Endothelial cell of umbilical vein (primary cell): ENCODE data around the gene KCNH1. TPM values are rescaled to one million over a fixed set of nuclear protein-coding genes. Genes with fewer than 3 reads are reported as not detected.

Source experiments
- BruUV-seq: library from RNA; stranded (reverse); fragments of 400-500 nt; replicated peaks from 2 replicates; lab custom pipeline; 2021; lab: Mats Ljungman, UMichigan
- CTCF ChIA-PET: fragments of 300-600, 350-600 bp; sonication (Branson Sonifier 250); formaldehyde crosslinking; loops from one replicate; lab custom pipeline; 2021; ENCODE audit warnings: antibody characterized with exemption, inconsistent platforms; lab: Charles Lee
- POLR2A ChIA-PET: fragments of 300-600, 350-600 bp; sonication (Branson Sonifier 250); formaldehyde crosslinking; loops from one replicate; lab custom pipeline; 2021; ENCODE audit warnings: antibody characterized with exemption, inconsistent platforms; lab: Charles Lee
- DNase-seq: peaks from one replicate; pipeline ENCODE4 v3.0.0-alpha.2; 2011; ENCODE audit warnings: low read depth, low spot score
- FAIRE-seq: peaks from 2 replicates; lab custom pipeline; 2011; peaks lifted over from hg19 to GRCh38; lab: Jason Lieb, UNC
- H2AFZ ChIP-seq: 2 replicates; pipeline ENCODE4 v1.6.0; 2012; ENCODE audit warnings: low read depth, low read length, control low read depth, inconsistent platforms
- H3K27ac ChIP-seq: 2 replicates; pipeline ENCODE4 v1.5.1; 2011; ENCODE audit warnings: low read depth, mild to moderate bottlenecking, control low read depth, low read length, moderate library complexity; ENCODE audit not compliant: insufficient read depth
- H3K27me3 ChIP-seq, 2 experiments: 2 replicates each; pipeline versions ENCODE4 v1.6.0 to v1.6.1; 2011; ENCODE audit warnings: low read length in 2 of 2, mixed read lengths in 1 of 2; ENCODE audit not compliant: control insufficient read depth in 2 of 2, insufficient read depth in 2 of 2
- H3K36me3 ChIP-seq, 2 experiments: 2 replicates in 1 of 2; 3 replicates in 1 of 2; pipeline ENCODE4 v1.5.1; 2011; ENCODE audit warnings: low read length in 2 of 2, mild to moderate bottlenecking in 1 of 2, moderate library complexity in 1 of 2; ENCODE audit not compliant: control insufficient read depth in 2 of 2, insufficient read depth in 2 of 2; ENCODE audit errors: extremely low read depth in 1 of 2
- H3K4me1 ChIP-seq: 3 replicates; pipeline ENCODE4 v1.5.1; 2011; ENCODE audit warnings: mild to moderate bottlenecking, low read length; ENCODE audit not compliant: control insufficient read depth, insufficient read depth; ENCODE audit errors: extremely low read depth
- H3K4me2 ChIP-seq: 2 replicates; pipeline ENCODE4 v1.6.1; 2011; ENCODE audit warnings: low read length, control low read depth, mixed read lengths; ENCODE audit not compliant: insufficient read depth
- H3K4me3 ChIP-seq, 3 experiments: fragments of 200-600 bp in 1 of 3; sonication (generic), shearing (Covaris generic) in 1 of 3; replicated peaks in 1 of 3; 2 replicates each; pipeline ENCODE4 v1.5.1; 2011 to 2016; ENCODE audit warnings: control low read depth in 3 of 3, low read length in 3 of 3, mild to moderate bottlenecking in 2 of 3, inconsistent platforms in 1 of 3, low read depth in 1 of 3, moderate library complexity in 1 of 3; ENCODE audit not compliant: insufficient read depth in 1 of 3
- H3K79me2 ChIP-seq: 2 replicates; pipeline ENCODE4 v1.6.0; 2012; ENCODE audit warnings: low read length, inconsistent platforms; ENCODE audit not compliant: control insufficient read depth, insufficient read depth
- H3K9ac ChIP-seq: replicated peaks from 2 replicates; pipeline ENCODE3; 2011; ENCODE audit warnings: low read length, control low read depth; ENCODE audit not compliant: insufficient read depth; ENCODE audit errors: extremely low read depth
- H3K9me1 ChIP-seq: replicated peaks from 3 replicates; pipeline ENCODE4 v1.6.0; 2011; ENCODE audit warnings: mild to moderate bottlenecking, low read length; ENCODE audit not compliant: control insufficient read depth, insufficient read depth; ENCODE audit errors: extremely low read depth
- H3K9me3 ChIP-seq: replicated peaks from 2 replicates; pipeline ENCODE4 v1.5.1; 2012; ENCODE audit warnings: low read length, inconsistent platforms; ENCODE audit not compliant: control insufficient read depth, insufficient read depth
- H4K20me1 ChIP-seq: replicated peaks from 2 replicates; pipeline ENCODE3; 2011; ENCODE audit warnings: mild to moderate bottlenecking, low read length; ENCODE audit not compliant: control insufficient read depth, insufficient read depth; ENCODE audit errors: extremely low read depth
- CTCF ChIP-seq, 2 donors: IDR thresholded peaks; 1 replicate in 1 of 2; 2 replicates in 1 of 2; pipeline ENCODE4 v1.5.1; 2011; ENCODE audit warnings: low read length in 2 of 2, mild to moderate bottlenecking in 2 of 2, moderate library complexity in 2 of 2, control low read depth in 1 of 2, inconsistent platforms in 1 of 2, low read depth in 1 of 2; ENCODE audit not compliant: insufficient read depth in 1 of 2; ENCODE audit errors: extremely low read depth in 1 of 2
- EZH2 ChIP-seq: IDR thresholded peaks from 2 replicates; pipeline ENCODE4 v1.6.1; 2012; ENCODE audit warnings: borderline replicate concordance, low read depth, mild to moderate bottlenecking, moderate library complexity, low read length, inconsistent platforms; ENCODE audit not compliant: severe bottlenecking
- FOS ChIP-seq: IDR thresholded peaks from 2 replicates; pipeline ENCODE4 v1.6.1; 2011; ENCODE audit warnings: mild to moderate bottlenecking, low read length, moderate library complexity, borderline replicate concordance; ENCODE audit not compliant: insufficient read depth
- GATA2 ChIP-seq: IDR thresholded peaks from 2 replicates; pipeline ENCODE4 v1.7.0; 2011; ENCODE audit warnings: low read depth, mild to moderate bottlenecking, moderate library complexity, mixed read lengths, low read length; ENCODE audit not compliant: insufficient read length, insufficient read depth
- MAX ChIP-seq: IDR thresholded peaks from 2 replicates; pipeline ENCODE4 v1.6.1; 2011; ENCODE audit not compliant: insufficient read depth, insufficient read length
- MYC ChIP-seq: IDR thresholded peaks from one replicate; pipeline ENCODE4 v1.6.1; 2011; ENCODE audit warnings: mild to moderate bottlenecking, low read depth, low read length
- POLR2AphosphoS5 ChIP-seq: IDR thresholded peaks from 2 replicates; pipeline ENCODE4 v1.6.1; 2012; ENCODE audit warnings: low read depth, mild to moderate bottlenecking, control low read depth, low read length, moderate library complexity; ENCODE audit not compliant: insufficient read depth
- dilution Hi-C: fragments of 300-500 bp; cut with MboI; formaldehyde crosslinking; loops from one replicate; pipeline ENCODE4 v1.15.0; 2019; ENCODE audit warnings: low sequenced_read_pairs; ENCODE audit not compliant: extremely low pct_ligation_motif_present
- intact Hi-C: fragments of 100-400 bp; cut with micrococcal nuclease; formaldehyde crosslinking; loops from one replicate; pipeline ENCODE4 v1.10.0; 2022
- polyA plus RNA-seq, 4 experiments: library from polyadenylated mRNA; depleted of rRNA in 3 of 4; stranded (reverse) in 3 of 4; unstranded in 1 of 4; fragments of >200 nt; gene quantifications; 2 replicates each; pipeline versions ENCODE4 v1.2.1 to v1.2.3, GENCODE V29; 2011 to 2012; ENCODE audit warnings: missing spikeins in 1 of 4
- total RNA-seq: library from RNA; stranded (reverse); gene quantifications from 2 replicates; pipeline ENCODE4 v1.2.3, GENCODE V29; 2021

Gene KCNH1
- total and polyA plus RNA-seq, 2 donors (not counting 3 experiments of a cell fraction or from before 2014, with no cell fraction given), result not detected

DNA sequence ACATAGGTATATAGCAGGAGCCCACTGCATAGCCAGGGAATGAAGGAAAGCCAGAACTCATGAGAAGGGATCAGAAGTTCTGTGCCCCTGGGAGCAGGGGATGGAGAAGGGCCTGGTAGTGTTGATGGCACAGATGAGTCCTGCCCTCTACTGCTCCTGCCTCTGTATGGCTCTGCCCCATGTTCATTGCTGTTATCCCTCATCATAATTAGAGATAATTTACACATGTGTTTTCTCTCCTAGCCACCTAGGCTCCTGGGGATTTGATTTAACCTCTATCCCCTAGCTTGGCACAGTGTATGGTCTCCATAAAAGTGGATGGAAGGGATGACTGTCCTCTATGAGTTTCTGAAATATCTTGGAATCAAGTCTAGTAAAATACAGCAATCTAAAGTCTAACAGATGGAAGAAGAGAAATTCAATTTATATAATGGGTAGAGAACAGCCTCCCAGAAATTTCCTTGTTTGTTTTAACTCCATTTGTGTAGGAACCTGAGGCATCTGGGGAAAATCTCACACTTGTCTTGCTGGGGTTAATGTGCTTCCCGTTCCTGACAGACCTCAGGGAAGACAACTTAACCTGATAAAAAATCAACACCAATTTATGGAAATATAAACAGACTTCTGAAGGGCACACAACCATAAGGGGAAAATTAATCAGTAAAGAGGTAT lies 411.4 kb downstream of the KCNH1 start:
- Histone ChIP-seq H3K9me3 (peaks cover 4% of the 10 kb centered on the region), H3K9me1 (no peaks in the 10 kb centered on the region), H3K27ac (no peak overlapping the region), H3K27me3 (no peaks in the 10 kb centered on the region), H4K20me1 (no peaks in the 10 kb centered on the region), H3K4me1 (no peaks in the 10 kb centered on the region), H3K4me2 (no peak overlapping the region), H3K9ac (no peak overlapping the region), H3K36me3 (no peaks in the 10 kb centered on the region), H2AFZ (no peak overlapping the region), H3K4me3 (no peak overlapping the region), H3K79me2 (no peaks in the 10 kb centered on the region)
- TF ChIP-seq CTCF (IDR thresholded peaks at IDR 0.05; ENCODE audit: extremely low read depth in 1 of 2, insufficient read depth in 1 of 2, low read depth in 1 of 2, low read length in 2 of 2) (no peak), EZH2 (no peak)
- DNase-seq (no peak), FAIRE-seq (no peak)
- dilution Hi-C loops (no loop called here), intact Hi-C loops (no loop called here)
- ChIA-PET POLR2A (no interaction called here), CTCF (no interaction called here)
- BruUV-seq, result no TSS peak

- Histone ChIP-seq H3K27me3 (no peaks in the 10 kb centered on the region), H3K27ac (no peak overlapping the region), H3K9me1 (no peaks in the 10 kb centered on the region), H3K36me3 (no peaks in the 10 kb centered on the region), H3K4me3 (no peak overlapping the region), H3K9me3 (no peaks in the 10 kb centered on the region), H3K4me1 (no peaks in the 10 kb centered on the region), H3K9ac (no peak overlapping the region), H3K79me2 (no peaks in the 10 kb centered on the region), H3K4me2 (no peak overlapping the region), H4K20me1 (no peaks in the 10 kb centered on the region), H2AFZ (no peak overlapping the region)
- CTCF ChIA-PET, result no interaction called here
- dilution Hi-C loops (no loop called here), intact Hi-C loops (no loop called here)
- POLR2A ChIA-PET, result no interaction called here
- no peak for FAIRE-seq
- BruUV-seq, result no TSS peak
- TF ChIP-seq FOS, result no peak
- no peak for TF ChIP-seq POLR2AphosphoS5
- no peak for TF ChIP-seq GATA2
- no peak for TF ChIP-seq MAX
- TF ChIP-seq MYC, result no peak
- no peak for TF ChIP-seq CTCF (IDR thresholded peaks at IDR 0.05; ENCODE audit: extremely low read depth in 1 of 2, insufficient read depth in 1 of 2, low read depth in 1 of 2, low read length in 2 of 2)
- TF ChIP-seq EZH2, result no peak
- no peak for DNase-seq
Measured at GRCh38 chr1:210715072-210715471, 418.9 kb downstream of the KCNH1 start.
